ENCODE data around the gene TMEM131L. TPM values are rescaled to one million over a fixed set of nuclear protein-coding genes. Genes with fewer than 3 reads are reported as not detected.

Gene TMEM131L
- total RNA-seq, 1 experiment from 2014 or later, result 19.7 TPM

GRCh38 chr4:153485860-153486259, 19.7 kb downstream of the TMEM131L start:
- TF ChIP-seq SIN3A (IDR thresholded peaks at IDR 0.05; ENCODE audit: low read depth) (no peak), TCF7L2 (IDR thresholded peaks at IDR 0.05; ENCODE audit: borderline replicate concordance, extremely low read depth, insufficient read depth, insufficient read length) (no peak), CEBPB (IDR thresholded peaks at IDR 0.05; ENCODE audit: low read depth) (no peak), JUND (IDR thresholded peaks at IDR 0.05) (no peak), EZH2 (IDR thresholded peaks at IDR 0.05) (no peak), ZFX (IDR thresholded peaks at IDR 0.05) (no peak)
- TF ChIP-seq, protein P1, sequence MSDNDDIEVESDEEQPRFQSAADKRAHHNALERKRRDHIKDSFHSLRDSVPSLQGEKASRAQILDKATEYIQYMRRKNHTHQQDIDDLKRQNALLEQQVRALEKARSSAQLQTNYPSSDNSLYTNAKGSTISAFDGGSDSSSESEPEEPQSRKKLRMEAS (IDR thresholded peaks at IDR 0.05), result no peak
- TF ChIP-seq, protein P2, sequence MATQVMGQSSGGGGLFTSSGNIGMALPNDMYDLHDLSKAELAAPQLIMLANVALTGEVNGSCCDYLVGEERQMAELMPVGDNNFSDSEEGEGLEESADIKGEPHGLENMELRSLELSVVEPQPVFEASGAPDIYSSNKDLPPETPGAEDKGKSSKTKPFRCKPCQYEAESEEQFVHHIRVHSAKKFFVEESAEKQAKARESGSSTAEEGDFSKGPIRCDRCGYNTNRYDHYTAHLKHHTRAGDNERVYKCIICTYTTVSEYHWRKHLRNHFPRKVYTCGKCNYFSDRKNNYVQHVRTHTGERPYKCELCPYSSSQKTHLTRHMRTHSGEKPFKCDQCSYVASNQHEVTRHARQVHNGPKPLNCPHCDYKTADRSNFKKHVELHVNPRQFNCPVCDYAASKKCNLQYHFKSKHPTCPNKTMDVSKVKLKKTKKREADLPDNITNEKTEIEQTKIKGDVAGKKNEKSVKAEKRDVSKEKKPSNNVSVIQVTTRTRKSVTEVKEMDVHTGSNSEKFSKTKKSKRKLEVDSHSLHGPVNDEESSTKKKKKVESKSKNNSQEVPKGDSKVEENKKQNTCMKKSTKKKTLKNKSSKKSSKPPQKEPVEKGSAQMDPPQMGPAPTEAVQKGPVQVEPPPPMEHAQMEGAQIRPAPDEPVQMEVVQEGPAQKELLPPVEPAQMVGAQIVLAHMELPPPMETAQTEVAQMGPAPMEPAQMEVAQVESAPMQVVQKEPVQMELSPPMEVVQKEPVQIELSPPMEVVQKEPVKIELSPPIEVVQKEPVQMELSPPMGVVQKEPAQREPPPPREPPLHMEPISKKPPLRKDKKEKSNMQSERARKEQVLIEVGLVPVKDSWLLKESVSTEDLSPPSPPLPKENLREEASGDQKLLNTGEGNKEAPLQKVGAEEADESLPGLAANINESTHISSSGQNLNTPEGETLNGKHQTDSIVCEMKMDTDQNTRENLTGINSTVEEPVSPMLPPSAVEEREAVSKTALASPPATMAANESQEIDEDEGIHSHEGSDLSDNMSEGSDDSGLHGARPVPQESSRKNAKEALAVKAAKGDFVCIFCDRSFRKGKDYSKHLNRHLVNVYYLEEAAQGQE (IDR thresholded peaks at IDR 0.05; ENCODE audit: low read depth), result no peak
- TF ChIP-seq, protein P3, sequence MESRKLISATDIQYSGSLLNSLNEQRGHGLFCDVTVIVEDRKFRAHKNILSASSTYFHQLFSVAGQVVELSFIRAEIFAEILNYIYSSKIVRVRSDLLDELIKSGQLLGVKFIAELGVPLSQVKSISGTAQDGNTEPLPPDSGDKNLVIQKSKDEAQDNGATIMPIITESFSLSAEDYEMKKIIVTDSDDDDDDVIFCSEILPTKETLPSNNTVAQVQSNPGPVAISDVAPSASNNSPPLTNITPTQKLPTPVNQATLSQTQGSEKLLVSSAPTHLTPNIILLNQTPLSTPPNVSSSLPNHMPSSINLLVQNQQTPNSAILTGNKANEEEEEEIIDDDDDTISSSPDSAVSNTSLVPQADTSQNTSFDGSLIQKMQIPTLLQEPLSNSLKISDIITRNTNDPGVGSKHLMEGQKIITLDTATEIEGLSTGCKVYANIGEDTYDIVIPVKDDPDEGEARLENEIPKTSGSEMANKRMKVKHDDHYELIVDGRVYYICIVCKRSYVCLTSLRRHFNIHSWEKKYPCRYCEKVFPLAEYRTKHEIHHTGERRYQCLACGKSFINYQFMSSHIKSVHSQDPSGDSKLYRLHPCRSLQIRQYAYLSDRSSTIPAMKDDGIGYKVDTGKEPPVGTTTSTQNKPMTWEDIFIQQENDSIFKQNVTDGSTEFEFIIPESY (IDR thresholded peaks at IDR 0.05; ENCODE audit: extremely low read depth, insufficient replicate concordance, low read length), result no peak
- peak; percentile 5; the same call in 1 of the 2 replicates for ATAC-seq
- Histone ChIP-seq H3K4me3 (replicated peaks in 1 of 2; ENCODE audit: low read depth in 1 of 2, low read length in 2 of 2) (peak overlapping the region in 1 of 2 experiments; percentile 42; a peak in 2 of 4 replicates), H2AFZ (ENCODE audit: low read depth, low read length, poor library complexity, severe bottlenecking) (no peak overlapping the region), H3K36me3 (ENCODE audit: control insufficient read depth in 1 of 2, insufficient read depth in 2 of 2, low read length in 2 of 2) (no peaks in the 10 kb centered on the region), H3K27me3 (ENCODE audit: insufficient read depth, low read length) (no peaks in the 10 kb centered on the region), H3K4me2 (ENCODE audit: low read length) (peak overlapping the region; percentile 87), H3K9me2 (ENCODE audit: insufficient read depth) (no peaks in the 10 kb centered on the region), H3K9me3 (ENCODE audit: control insufficient read depth in 1 of 2, insufficient read depth in 1 of 2, low read depth in 1 of 2, low read length in 2 of 2) (no peaks in the 10 kb centered on the region), H3K27ac (ENCODE audit: low read depth, low read length) (peak overlapping the region; percentile 75), H3K4me1 (ENCODE audit: control insufficient read depth in 1 of 2, insufficient read depth in 2 of 2, low read length in 2 of 2) (peaks cover 28 to 48% of the 10 kb centered on the region in 2 experiments), H4K20me1 (ENCODE audit: insufficient read depth) (no peaks in the 10 kb centered on the region), H3K79me2 (ENCODE audit: insufficient read depth, low read length) (peaks cover 43% of the 10 kb centered on the region), H3K9ac (ENCODE audit: low read length) (peak overlapping the region; percentile 55)
- intact Hi-C loops (cut with micrococcal nuclease), result no loop called here
- BruUV-seq (replicated peaks), result no TSS peak
- no peak for DNase-seq (ENCODE audit: low read depth, low spot score)
- ChIA-PET RAD21 (ENCODE audit: low non-redundant PET in 1 of 2, low total read pairs in 2 of 2, uncharacterized antibody in 2 of 2, unreplicated experiment in 2 of 2) (no interaction called here), POLR2A (interaction anchor here (0.7 to 2.2 kb wide), 4 partner anchors 9 to 20 kb away, joined by 3 to 11 read pairs (median 4); partner anchors contain the start of gene TMEM131L), CTCF (interaction anchor here (1.0 to 1.6 kb wide), 2 partner anchors 13 to 53 kb away, joined by 3 to 4 read pairs; no protein-coding TSS in a partner anchor)
